ENCODE measurements around the gene SRCIN1. TPM values are rescaled to one million over a fixed set of nuclear protein-coding genes. Genes with fewer than 3 reads are reported as not detected.
A peak's percentile ranks its signal among the peaks of the same experiment; 100 is the strongest.

Gene SRCIN1
- total RNA-seq, 1 experiment from 2014 or later = 25.8 TPM

DNA sequence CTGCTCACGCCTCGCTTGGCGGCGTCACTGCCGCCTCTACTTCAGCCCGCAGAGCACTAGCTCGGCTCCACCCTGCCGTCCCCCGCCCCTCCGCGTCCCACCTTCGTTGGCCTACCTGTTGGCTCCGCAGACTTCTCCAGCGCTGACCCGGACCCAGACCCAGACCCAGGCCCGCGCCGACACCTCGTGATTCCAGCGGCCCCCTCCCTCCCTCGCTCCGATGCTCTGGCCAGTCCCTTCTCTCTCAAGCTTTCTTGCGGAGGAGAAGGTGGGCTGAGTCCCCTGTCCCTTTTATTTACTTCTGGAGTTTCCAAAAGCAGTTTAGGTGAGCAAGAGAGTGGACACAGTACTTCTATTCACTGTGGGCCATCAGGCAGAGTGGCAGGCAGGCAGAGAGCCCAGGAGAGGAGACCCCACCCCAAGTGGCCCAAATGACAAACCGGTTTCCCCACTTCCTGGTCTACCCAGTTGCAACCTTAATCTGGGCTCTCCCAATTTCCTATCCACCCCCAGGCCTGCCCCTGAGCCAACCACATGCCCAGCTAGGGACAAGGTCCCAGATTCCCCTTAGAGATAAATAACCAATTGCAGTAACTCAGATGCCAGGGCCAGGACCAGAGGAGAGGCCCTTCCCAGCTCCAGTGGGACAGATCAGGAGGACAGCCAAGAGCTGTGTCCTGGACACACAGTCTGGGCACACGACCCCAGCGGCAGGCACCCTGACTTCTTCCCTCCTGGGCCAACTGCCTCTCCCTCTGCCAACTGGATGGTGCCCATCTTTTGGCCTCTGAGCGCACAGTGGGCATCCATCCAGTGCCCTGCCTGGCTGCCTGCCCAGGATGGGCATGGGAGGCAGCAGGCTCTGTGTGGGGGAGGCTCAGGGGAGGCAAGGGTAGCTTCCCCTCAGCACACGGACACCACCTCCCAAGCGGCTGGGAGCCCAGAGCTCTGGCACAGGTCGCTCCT is 1.2 kb upstream of the SRCIN1 start:
- Histone ChIP-seq H3K4me1 (peaks cover 23% of the 10 kb centered on the region), H3K27me3 (replicated peaks; ENCODE audit: control insufficient read depth, insufficient read depth, low read length) (no peaks in the 10 kb centered on the region), H3K36me3 (ENCODE audit: control insufficient read depth, insufficient read depth, low read length) (no peaks in the 10 kb centered on the region), H3K4me3 (ENCODE audit: low read depth, low read length) (peak overlapping the region; percentile 87), H3K9me3 (no peaks in the 10 kb centered on the region)
- ChIA-PET CTCF (interaction anchor here (0.7 to 3.5 kb wide), 7 partner anchors 10 to 56 kb away, joined by 3 to 34 read pairs (median 5); no protein-coding TSS in a partner anchor), POLR2A (no interaction called here)
- Mint-ChIP-seq H3K9me3 (ENCODE audit: unreplicated experiment) (no peaks in the 10 kb centered on the region), H3K27me3 (ENCODE audit: insufficient read depth, unreplicated experiment) (no peaks in the 10 kb centered on the region), H3K36me3 (ENCODE audit: insufficient read depth, unreplicated experiment) (peaks cover 11% of the 10 kb centered on the region), H3K4me3 (ENCODE audit: unreplicated experiment) (peak overlapping the region; percentile 84), H3K27ac (ENCODE audit: unreplicated experiment) (peak overlapping the region; percentile 91), H3K4me1 (ENCODE audit: low read depth, unreplicated experiment) (peaks cover 23% of the 10 kb centered on the region)
- BruUV-seq (replicated peaks) = TSS peak; percentile 59
- peak in 1 of 2 experiments; percentile 64 for DNase-seq
- intact Hi-C loops (cut with micrococcal nuclease; ENCODE audit: unreplicated experiment) = loop anchor here (1.0 to 2.0 kb wide), 2 partner anchors 48 to 61 kb away; no protein-coding TSS in a partner anchor
- TF ChIP-seq, protein P1, sequence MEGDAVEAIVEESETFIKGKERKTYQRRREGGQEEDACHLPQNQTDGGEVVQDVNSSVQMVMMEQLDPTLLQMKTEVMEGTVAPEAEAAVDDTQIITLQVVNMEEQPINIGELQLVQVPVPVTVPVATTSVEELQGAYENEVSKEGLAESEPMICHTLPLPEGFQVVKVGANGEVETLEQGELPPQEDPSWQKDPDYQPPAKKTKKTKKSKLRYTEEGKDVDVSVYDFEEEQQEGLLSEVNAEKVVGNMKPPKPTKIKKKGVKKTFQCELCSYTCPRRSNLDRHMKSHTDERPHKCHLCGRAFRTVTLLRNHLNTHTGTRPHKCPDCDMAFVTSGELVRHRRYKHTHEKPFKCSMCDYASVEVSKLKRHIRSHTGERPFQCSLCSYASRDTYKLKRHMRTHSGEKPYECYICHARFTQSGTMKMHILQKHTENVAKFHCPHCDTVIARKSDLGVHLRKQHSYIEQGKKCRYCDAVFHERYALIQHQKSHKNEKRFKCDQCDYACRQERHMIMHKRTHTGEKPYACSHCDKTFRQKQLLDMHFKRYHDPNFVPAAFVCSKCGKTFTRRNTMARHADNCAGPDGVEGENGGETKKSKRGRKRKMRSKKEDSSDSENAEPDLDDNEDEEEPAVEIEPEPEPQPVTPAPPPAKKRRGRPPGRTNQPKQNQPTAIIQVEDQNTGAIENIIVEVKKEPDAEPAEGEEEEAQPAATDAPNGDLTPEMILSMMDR (IDR thresholded peaks at IDR 0.05; ENCODE audit: insufficient read depth in 1 of 2, low read depth in 1 of 2, low read length in 1 of 2, severe bottlenecking in 1 of 2, unreplicated experiment in 1 of 2) = no peak

GRCh38 chr17:38605411-38605840 is 326 bp downstream of the SRCIN1 start:
- DNase-seq = no peak
- Mint-ChIP-seq H3K27me3 (ENCODE audit: insufficient read depth, unreplicated experiment) (no peaks in the 10 kb centered on the region), H3K27ac (ENCODE audit: unreplicated experiment) (peak overlapping the region; percentile 91), H3K36me3 (ENCODE audit: insufficient read depth, unreplicated experiment) (peaks cover 11% of the 10 kb centered on the region), H3K9me3 (ENCODE audit: unreplicated experiment) (no peaks in the 10 kb centered on the region), H3K4me3 (ENCODE audit: unreplicated experiment) (peak overlapping the region; percentile 84), H3K4me1 (ENCODE audit: low read depth, unreplicated experiment) (peaks cover 34% of the 10 kb centered on the region)
- POLR2A ChIA-PET = interaction anchor here (0.6 to 3.2 kb wide), 2 partner anchors 9 to 47 kb away, joined by 3 to 14 read pairs; no protein-coding TSS in a partner anchor
- no TSS peak for BruUV-seq (replicated peaks)
- intact Hi-C loops (cut with micrococcal nuclease; ENCODE audit: unreplicated experiment) = no loop called here
- H3K9me3 ChIP-seq = no peaks in the 10 kb centered on the region
- no peaks in the 10 kb centered on the region for H3K36me3 ChIP-seq (ENCODE audit: control insufficient read depth, insufficient read depth, low read length)
- no peaks in the 10 kb centered on the region for H3K27me3 ChIP-seq (replicated peaks; ENCODE audit: control insufficient read depth, insufficient read depth, low read length)
- H3K4me1 ChIP-seq = peaks cover 37% of the 10 kb centered on the region
- TF ChIP-seq, protein P1 (IDR thresholded peaks at IDR 0.05; ENCODE audit: insufficient read depth in 1 of 2, low read depth in 1 of 2, low read length in 1 of 2, severe bottlenecking in 1 of 2, unreplicated experiment in 1 of 2) = no peak
- peak overlapping the region; percentile 87 for H3K4me3 ChIP-seq (ENCODE audit: low read depth, low read length)
- CTCF ChIA-PET = interaction anchor here (0.6 to 3.5 kb wide), 9 partner anchors 9 to 149 kb away, joined by 3 to 34 read pairs (median 5); no protein-coding TSS in a partner anchor
